ENCODE data around the gene PHLPP1.

- TF ChIP-seq CTCF (IDR thresholded peaks at IDR 0.05; ENCODE audit: insufficient read depth, low read length, poor library complexity, severe bottlenecking): no peak
- no peak for TF ChIP-seq EZH2phosphoT487 (conservative IDR thresholded peaks at IDR 0.05; ENCODE audit: low read length)
These were observed 1.6 kb upstream of the PHLPP1 start for GRCh38 chr18:62713651-62714247.
